LoVo (cell line): Measurements from ENCODE around the gene BARX1.

Source experiments
- DNase-seq: peaks from one replicate; pipeline ENCODE4 v3.0.0-alpha.2; 2016; ENCODE audit warnings: low spot score

BARX1 gene

DNA sequence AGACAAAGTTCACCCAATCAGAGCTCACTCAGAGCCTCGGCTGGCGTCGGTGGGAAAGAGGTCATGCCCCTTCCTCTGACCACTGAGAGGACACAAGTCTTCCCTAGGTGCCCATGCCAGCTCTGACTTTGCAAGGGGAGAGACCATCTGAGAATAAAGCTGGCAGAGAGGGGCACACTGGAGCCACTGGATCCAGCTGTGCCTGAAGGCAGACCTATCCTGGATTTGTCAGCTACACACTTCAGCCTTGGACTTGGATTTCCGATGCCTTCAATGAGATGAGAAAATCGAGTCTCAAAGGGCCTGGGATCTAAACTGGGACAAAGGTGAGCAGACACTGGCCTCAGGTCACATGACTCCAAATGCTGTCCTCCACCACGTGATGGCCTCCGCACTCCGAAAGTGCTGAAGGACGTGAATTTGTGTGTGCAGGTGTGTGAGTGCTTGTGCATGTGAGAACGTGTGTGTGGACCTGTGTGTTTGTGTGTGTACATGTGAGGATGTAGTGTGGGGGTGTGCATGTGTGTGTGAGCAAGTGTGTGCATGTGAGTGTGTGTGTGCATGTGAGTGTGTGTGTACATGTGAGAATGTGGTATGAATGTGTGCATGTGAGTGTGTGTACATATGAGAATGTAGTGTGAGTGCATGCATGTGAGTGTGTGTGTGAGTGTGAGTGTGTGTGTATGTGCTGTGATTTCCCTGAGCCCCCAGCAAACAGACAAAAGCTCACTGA lies 37.9 kb downstream of the BARX1 start:
- no peak for DNase-seq

DNA sequence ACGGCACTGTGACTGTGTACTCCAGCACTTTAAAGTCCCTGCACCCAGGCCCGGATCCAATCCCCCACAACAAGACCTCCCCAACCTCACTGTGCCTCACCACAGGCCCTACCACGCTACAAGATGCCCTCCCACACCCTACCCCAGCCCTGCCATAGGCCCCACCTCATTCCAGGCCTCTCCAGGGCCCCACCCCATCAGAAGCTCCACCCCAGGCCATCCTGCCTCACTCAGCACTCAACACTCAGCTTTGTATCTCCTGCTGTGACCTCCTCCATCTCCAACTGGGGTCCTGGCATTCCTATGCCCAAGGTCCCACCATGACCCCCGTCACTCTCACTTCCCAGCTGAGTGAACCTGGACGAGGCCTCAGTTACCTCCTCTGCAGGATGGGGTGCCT lies 38.8 kb downstream of the BARX1 start:
- no peak for DNase-seq

DNA sequence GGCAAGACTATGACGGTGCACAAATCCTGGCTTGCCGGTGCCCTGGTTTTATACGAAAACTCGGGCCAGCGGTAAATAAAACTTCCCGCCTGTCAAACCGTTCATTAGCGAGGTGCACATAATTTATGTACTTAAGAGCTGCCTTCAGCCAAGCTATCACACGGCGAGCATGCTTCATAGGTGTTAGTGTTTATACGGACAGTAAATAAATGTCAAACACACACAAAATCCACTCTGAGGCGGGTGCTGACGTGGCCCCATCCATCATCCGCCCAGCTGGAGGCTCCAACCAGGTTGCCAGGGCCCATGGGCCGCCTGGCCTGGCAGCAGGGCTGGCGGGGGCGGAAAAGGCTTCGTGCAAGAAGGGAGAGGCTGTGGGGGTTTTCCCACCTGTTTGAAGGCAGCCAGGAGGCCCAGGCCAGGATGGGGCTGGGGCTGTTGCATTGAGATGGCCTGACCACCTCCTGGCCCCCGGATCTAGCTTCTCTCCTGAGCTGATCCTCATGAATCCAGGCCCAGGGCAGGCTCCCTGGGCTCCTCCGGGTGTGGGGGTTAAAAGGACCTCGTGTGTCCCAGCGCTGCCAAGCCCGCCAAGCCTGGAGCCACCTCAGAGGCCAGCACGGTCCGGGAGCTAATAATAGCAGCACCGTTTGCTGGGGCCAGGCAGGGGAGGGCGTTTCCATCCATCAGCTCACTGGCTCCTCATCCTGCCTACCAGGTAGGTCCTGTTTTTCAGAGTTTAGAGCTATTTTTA lies 43.2 kb downstream of the BARX1 start:
- no peak for DNase-seq

DNA sequence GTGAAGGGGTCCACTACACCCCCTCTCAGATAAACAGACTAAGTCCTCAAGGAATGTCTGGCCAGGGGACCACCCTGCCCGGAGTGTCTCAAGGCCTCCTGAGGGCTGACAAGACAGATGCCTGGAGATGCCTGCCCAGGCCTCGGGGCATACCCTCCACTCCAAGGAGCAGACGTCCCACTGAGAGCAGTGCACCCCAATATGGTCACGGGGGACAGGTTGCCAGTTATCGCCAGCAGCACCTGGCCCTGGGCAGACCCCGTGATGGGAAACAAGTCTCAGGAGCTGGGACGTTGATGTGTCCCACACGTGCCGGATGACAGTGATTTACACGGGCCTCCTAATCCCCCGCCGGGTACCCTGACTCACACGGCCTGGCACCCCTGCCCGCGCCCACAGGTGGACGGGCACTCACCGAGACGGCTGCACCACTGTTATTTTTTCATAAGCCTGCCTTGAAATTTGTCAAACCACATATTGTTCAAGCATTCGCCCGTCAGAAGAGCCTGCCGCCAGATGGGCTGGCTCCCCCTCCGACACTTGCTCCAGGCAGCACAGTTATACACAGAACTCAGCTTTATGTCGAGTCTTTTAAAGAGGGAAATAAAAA lies 43.9 kb downstream of the BARX1 start:
- DNase-seq, result no peak

DNA sequence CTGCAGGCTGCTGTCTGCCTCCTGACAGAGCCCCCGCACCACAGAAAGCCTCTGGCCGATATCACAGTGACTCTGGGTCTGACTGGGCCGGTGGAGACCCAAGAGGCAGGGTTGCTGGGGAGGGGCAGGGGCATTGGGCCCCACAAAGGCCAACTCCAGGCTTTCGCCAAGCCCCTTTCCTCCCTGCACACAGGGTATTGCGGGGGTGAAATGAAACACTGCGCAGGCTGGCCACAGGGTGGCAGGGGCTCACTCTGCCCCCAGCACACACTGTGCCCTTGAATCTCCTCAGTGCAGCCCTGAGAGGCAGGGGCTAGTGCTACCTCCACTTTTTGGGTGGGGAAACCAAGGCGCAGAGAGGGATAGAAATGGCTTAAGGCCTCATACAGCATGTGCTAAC lies 44.6 kb downstream of the BARX1 start:
- no peak for DNase-seq

DNA sequence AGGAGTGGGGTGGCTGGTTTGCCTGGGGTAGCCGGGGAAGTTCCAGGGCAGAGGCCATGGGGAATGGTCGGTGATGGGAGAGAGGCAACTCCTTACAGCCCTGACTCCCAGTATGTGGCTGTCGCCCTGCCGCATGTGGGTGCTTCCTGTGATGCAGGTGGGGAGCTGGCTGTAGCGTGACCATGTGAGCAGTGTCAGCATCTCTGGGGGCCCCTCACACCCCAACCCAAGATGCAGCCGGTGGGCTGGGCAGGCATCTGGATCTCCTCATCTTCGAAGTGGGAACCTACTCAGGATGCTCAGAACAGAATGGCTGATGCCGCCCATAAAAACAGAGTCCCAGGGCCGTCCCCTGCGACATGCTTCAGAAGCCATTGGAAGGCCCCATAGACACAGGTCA lies 45.0 kb downstream of the BARX1 start:
- no peak for DNase-seq

DNA sequence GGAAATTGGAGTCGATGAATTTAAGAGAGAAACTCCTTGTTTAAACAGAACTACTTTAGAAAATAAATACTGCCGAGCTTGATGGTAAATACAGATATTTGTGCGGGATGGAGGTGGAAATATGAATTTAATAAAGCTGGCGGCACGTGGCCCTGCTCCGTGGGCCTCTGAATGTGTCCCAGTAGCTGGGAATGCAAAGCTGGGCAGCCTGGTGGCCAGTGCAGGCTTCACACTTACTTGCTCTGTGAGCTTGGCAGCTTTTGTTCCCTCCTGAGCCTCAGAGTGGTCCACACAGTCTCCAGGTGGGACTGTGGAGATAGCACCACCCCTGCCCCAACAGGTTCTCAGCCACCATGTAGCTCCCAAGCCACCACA lies 45.9 kb downstream of the BARX1 start:
- no peak for DNase-seq

DNA sequence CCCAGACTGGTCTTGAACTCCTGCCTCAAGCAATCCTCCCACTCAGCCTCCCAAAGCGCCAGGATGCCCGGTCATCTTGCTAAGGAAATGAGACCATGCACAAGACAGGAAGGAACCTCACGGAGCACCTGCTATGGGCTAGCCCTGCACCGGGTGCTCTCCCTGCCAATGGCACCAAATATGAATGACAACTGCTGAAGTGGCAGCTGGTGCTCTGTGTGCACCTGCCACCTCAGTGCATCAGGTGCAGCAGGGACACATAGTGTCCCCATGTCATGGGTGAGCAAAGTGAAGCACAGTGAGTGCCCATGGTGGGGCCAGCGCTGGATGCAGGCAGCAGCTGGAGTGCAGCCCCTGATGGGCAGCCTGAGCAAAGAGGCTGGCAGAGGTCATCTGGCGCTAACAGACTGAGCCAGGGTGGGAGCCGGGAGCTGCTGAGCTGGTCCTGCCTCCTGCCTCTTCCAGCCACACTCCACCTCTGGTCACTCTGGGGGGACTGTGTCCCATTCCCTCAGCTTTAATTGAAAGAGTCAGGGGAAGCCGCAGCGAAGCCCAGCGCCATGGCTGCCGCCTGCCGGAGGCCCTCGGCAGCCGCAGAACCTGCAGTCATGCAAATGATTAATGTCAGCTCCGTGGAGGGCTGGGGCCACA lies 46.4 kb downstream of the BARX1 start:
- DNase-seq, result no peak

DNA sequence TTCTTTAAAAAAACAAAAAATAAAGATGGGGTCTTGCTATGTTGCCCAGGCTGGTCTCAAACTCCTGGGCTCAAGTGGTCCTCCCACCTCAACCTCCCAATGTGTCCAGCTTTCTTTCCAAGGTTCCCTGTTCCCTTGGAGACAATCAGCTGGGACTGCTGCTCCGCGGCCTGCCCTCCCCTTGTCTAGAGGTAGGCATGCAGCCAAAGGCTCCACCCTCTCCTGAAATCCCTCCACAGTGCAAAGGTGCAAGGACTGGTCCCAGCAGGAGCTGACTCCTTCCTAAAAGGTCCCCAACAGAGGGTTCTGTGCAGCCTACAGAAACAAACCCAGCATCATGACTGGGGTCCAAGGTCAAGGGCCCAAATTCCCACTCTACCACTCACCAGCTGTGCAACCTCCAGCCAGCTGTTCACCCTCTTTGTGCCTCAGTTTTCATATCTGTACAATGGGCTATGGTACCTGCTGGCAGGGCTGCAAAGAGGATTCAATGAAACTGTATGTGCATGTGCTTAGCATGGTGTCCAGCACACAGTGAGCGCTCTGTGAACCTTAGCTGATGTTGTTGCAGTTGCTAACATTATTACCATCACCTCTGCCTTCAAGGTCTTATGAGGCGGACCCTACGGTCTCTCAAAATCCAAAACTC lies 47.5 kb downstream of the BARX1 start:
- DNase-seq, result no peak

DNA sequence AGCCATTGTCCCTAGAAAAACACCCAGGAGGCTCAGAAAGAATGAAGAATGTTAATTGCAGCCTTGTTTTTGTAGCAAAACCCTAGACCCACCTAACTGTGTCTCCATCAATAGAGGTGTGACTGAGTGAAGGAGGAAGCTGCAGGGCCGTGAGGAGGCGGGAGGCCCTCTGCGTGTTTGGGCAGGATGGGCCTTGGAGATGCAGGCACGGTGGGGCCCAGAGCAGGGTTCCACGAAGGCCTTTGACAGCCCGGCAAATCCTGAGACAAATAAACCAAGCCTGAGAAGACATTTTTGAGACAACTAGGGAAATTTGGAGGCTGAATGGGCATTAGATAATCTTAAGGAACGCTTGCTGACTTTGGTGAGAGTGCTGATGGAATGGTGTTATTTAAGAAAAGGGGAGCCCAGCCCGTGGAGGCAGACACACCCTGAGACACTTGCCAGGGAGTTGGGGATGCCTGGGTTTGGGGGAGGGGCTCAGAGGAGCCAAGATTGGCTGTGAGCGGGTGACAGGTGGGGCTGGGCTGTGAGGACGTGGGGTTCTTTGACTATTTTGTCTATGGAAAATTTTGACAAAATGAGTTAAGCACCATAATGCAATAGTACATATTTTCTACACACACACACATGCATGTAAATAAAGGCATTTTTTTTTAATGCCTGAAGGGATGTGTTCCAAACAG lies 48.8 kb downstream of the BARX1 start:
- no peak for DNase-seq

DNA sequence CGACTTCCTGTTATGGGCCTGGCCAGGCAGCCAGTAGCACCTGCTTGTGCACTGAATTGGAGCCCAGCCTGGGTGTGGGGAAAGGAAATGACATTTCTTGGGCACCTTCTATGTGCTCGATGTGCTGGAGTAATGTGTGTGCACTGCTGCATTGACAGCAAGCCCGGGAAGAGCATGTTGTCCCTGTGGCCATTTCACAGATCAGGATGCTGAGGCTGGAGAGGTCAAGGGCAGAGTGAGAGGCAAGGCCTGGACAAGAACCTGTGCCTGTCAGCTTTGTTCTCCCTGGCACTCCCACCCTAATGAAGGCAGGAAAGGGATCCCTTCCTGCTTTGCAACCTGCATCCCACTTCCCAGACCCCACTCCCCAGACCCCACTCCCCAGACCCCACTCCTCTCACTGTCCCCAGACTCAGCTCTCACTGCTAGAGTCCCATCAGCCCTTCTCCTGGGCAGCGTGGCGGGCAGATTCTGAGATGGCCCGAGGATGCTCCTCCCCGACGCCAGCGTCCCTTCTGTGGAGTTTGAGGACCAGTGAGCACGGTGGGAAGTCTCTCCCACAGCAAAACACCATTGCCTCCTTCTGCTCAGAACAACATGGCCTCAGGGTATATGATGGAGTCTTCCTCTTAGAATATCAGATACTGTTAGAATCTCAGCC lies 49.6 kb downstream of the BARX1 start:
- no peak for DNase-seq

DNA sequence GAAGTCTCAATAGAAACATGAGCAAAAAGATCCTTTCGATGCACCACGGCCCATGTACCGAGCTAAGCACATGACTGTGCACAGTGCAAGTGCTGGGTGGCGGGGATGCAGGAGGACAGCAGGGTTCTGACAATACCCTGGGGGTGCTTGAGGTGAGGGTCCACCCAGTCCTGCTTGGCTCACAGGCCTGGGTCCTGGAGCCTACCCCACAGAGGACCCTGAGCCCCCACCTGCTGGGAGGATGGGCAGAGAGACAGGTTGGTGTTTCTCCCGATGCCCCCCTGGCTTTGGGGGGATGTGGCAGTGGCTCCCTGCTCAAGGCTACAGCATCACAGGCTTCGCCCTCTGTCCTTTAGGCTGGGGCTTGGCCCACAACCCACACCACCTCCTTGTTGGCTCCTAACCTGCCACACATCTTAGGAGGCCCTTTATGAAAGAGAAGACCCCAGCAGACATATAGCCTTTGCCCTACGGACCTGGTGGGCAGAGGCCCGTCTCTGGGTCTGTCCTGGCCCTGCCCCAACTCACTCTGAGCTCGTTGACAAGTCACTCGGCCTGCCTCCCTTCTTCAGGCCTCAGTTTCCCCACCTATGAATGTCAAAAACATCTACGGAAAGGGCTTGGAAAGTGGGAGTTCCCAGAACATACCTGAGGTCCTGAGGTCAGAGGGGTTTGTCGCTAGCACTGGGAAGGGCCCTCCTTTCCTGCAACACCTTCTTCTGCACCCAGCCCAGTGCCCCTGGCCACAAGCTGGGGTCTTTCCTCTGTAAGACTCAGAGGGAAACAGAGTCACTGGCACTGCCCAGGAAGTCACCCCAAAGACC lies 50.3 kb downstream of the BARX1 start:
- DNase-seq, result no peak

DNA sequence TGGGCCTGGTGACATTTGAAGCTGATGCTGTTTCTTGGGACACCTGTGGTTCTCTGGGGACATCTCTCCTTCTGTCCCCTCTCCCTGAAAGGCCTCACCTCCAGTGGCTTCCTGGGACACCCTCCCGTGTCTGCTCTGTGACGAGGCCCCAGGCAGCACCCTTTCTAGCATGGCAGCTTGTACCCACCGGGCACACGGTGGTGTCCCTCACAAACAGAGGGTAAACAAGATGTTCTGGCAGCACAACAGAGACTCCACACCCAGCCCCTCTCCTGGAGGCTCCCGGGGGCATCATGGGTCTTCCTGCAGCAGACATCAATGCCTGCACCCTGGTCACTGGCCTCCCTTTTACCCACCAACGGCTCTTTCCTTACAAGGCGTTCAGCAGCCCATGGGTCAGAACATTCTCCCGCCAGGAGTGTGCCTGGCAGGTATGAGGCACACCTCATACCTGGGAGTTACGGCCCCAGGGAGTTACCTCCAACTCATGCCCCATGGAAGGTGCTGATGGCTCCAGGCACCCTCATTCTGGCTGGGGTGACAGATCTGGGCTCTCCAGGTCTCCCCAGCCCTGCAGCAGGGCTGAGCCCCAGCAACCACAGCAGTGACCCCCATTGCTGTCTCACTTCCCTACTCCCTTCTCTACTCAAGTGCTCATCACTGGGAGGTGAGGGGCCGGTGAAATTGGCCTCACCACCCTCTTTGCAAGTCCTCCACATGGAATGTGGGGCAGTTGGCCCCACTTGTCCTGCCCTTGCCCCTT lies 51.1 kb downstream of the BARX1 start:
- DNase-seq, result no peak

DNA sequence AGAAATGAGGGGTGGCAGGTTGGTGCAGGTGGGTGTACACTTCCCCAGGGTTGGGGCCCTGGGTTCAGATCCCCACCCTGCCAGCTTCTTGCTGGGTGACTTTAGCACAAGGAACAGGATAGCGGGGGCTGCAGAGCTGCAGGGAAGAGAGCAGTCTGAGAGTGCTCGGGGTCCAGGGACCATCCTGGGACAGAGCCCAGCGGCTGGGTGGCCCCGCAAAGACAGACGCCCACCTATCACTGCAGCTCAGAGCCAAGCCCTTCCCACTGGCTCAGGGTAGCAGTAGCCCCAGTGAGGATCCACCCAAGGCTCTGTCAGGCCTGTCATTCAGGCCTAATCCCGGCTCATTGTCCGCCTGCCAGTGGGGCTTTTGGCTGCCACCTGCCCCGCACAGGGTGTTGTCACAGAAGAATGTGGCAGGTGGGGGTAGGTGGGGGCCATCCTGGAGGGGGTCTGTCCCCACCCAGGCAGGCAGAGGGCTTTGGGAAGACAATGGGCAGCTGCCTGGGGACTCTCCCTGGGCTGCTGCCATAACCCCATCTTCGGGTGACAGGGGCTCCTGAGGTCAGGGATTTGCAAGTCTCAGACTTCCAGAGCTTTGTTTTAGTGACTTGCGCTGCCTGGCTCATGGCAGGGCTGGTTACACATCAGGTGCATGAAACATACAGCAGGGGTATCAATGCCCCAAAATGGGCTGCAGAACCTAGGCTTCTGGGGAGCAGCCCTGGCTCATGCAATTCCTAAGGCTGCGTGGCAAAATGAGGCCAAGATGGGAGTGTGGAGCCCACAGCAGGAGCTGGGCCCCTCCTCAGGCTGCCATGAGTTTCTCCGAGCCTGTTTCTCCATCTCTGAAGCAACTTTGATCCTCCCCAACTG lies 52.1 kb downstream of the BARX1 start:
- DNase-seq, result no peak

DNA sequence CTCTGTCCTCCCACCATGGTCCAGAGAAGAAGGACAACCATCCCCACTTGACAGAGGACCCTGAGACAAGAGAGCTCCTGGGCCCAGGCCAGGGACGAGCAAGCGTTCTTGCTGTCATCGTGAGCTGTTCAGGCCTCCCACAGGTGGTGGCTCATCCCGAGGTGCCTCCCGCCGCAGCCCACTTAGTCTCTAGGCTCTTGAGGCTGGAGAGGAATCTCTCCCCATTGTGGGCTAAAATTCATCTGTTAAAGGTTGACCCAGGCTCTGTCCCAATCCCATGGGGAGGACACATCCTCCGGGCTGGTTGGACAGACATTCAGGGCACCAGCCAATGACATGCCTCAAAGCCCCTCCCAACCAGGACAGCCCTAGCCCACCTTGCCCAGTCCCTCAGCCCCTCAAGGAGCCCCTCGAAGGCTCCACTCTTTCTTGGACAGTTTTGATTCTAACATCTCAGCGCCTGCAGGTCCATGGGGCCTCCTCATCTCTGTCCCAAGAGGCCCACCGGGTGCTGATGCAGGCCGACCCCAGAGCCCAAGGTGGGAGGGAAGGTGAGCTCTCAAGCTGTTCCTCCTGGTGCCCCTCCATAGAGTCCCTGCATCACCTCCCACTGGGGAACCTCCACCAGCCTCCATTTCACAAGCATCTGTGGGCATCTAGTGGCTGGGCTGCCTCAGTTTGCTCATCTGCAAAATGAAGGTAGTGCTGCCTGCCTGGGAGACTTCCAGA lies 52.9 kb downstream of the BARX1 start:
- DNase-seq, result no peak
